ENCODE data around the gene SKA3. TPM values are rescaled to one million over a fixed set of nuclear protein-coding genes. Genes with fewer than 3 reads are reported as not detected.

The SKA3 gene
- total RNA-seq, 2 experiments from 2014 or later = 32.8 to 33.8 TPM

GRCh38 chr13:21104199-21105019 lies 71.9 kb downstream of the SKA3 start:
- no peaks in the 10 kb centered on the region for H3K36me3 Mint-ChIP-seq (ENCODE audit: low read depth)
- intact Hi-C loops (cut with micrococcal nuclease) = no loop called here
- CTCF ChIA-PET = no interaction called here
- no peak overlapping the region for H3K4me3 Mint-ChIP-seq
- H3K27ac Mint-ChIP-seq = no peak overlapping the region
- DNase-seq = no peak
- H3K4me1 Mint-ChIP-seq (ENCODE audit: low read depth) = no peaks in the 10 kb centered on the region
- H3K9me3 Mint-ChIP-seq = no peaks in the 10 kb centered on the region
- H3K27me3 Mint-ChIP-seq (ENCODE audit: low read depth) = no peaks in the 10 kb centered on the region

Other genes starting within 250 kb of the SKA3 start
- gene LATS2, start 115.0 kb downstream of the SKA3 start, total RNA-seq = 1 to 10 TPM; 1.1 to 1.2 TPM
- gene SAP18, start 36.4 kb downstream of the SKA3 start, total RNA-seq = 100 to 1,000 TPM; 269 to 270 TPM
- gene MRPL57, start 106 bp upstream of the SKA3 start, total RNA-seq = 10 to 100 TPM; 19.0 to 21.0 TPM

All from activated naive CD4-positive, alpha-beta T cell treated with anti-CD3 and anti-CD28 coated beads for 36 hours (primary cell).